HuH-7.5 (cell line): ENCODE results near the gene TCEANC2.
"Not testable (repeated sequence)": the region's sequence is repeated elsewhere in the genome, so short reads cannot be mapped to it uniquely, and the experiment has no call there.

Experiments
- DNase-seq: peaks from one replicate; pipeline ENCODE4 v3.0.0; 2011; ENCODE audit warnings: low spot score

Gene TCEANC2

GRCh38 chr1:54027848-54028247, 25.6 kb upstream of the TCEANC2 start:
- DNase-seq = no peak

- no peak for DNase-seq
Measured at GRCh38 chr1:54028306-54029251, 24.8 kb upstream of the TCEANC2 start.

GRCh38 chr1:54037476-54037875, 15.9 kb upstream of the TCEANC2 start:
- no peak for DNase-seq

- DNase-seq = no peak
Measured at GRCh38 chr1:54041806-54042205, 11.6 kb upstream of the TCEANC2 start.

GRCh38 chr1:54045496-54045895, 7.9 kb upstream of the TCEANC2 start:
- no peak for DNase-seq

- DNase-seq = no peak
Measured at GRCh38 chr1:54046671-54047383, 6.6 kb upstream of the TCEANC2 start.

GRCh38 chr1:54047384-54048305, 5.8 kb upstream of the TCEANC2 start:
- DNase-seq = no peak

- DNase-seq = not testable (repeated sequence)
Measured at GRCh38 chr1:54050435-54050834, 3.0 kb upstream of the TCEANC2 start.

- DNase-seq = no peak
Measured at GRCh38 chr1:54051933-54052430, 1.4 kb upstream of the TCEANC2 start.

- DNase-seq = no peak
Measured at GRCh38 chr1:54052431-54052933, 926 bp upstream of the TCEANC2 start.

GRCh38 chr1:54053745-54054437, 483 bp downstream of the TCEANC2 start:
- DNase-seq = no peak

- no peak for DNase-seq
Measured at GRCh38 chr1:54054438-54054749, 986 bp downstream of the TCEANC2 start.

GRCh38 chr1:54064299-54064698, 10.9 kb downstream of the TCEANC2 start:
- no peak for DNase-seq

- DNase-seq = no peak
Measured at GRCh38 chr1:54069791-54070170, 16.4 kb downstream of the TCEANC2 start.

GRCh38 chr1:54070171-54070837, 16.9 kb downstream of the TCEANC2 start:
- no peak for DNase-seq

- no peak for DNase-seq
Measured at GRCh38 chr1:54077359-54077758, 24.0 kb downstream of the TCEANC2 start.

- no peak for DNase-seq
Measured at GRCh38 chr1:54080598-54081049, 27.2 kb downstream of the TCEANC2 start.

GRCh38 chr1:54081306-54082270, 28.2 kb downstream of the TCEANC2 start:
- DNase-seq = peak; percentile 48

- DNase-seq = no peak
Measured at GRCh38 chr1:54084794-54085193, 31.4 kb downstream of the TCEANC2 start.
